SK-N-MC (cell line): ENCODE measurements around the gene C11orf58.

Experiments used
- DNase-seq: peaks from one replicate; pipeline ENCODE4 v3.0.0-alpha.2; 2011; ENCODE audit warnings: low read depth, low spot score
- H3K27ac ChIP-seq: fragments of 200-600 bp; sonication (generic); 2 replicates; pipeline ENCODE4 v1.5.1; 2016; ENCODE audit warnings: mixed run types
- H3K36me3 ChIP-seq: fragments of 200-600 bp; sonication (generic); 2 replicates; pipeline ENCODE4 v1.6.1; 2017; ENCODE audit warnings: antibody characterized with exemption, low read length, mixed read lengths; ENCODE audit not compliant: insufficient read depth
- H3K4me3 ChIP-seq: fragments of 200-600 bp; sonication (generic); 2 replicates; pipeline ENCODE4 v1.5.1; 2016
- H3K9ac ChIP-seq: fragments of 200-600 bp; sonication (generic); 2 replicates; pipeline ENCODE4 v1.8.0; 2017; ENCODE audit warnings: mixed run types, mixed read lengths; ENCODE audit not compliant: insufficient read length
- H3K9me3 ChIP-seq: fragments of 200-600 bp; sonication (generic); 2 replicates; pipeline ENCODE4 v1.6.1; 2017; ENCODE audit warnings: low read depth, mild to moderate bottlenecking, antibody characterized with exemption, low read length, moderate library complexity, mixed read lengths
- EZH2 ChIP-seq: fragments of 200-600 bp; sonication (generic); IDR thresholded peaks from one replicate; pipeline ENCODE4 v1.6.1; 2017; ENCODE audit warnings: antibody characterized with exemption
- FOXP2 ChIP-seq: optimal IDR thresholded peaks from 2 replicates; pipeline ENCODE3; 2011; ENCODE audit warnings: mild to moderate bottlenecking, moderate library complexity; ENCODE audit not compliant: insufficient read depth; ENCODE audit errors: extremely low read length, control extremely low read depth
- POLR2AphosphoS5 ChIP-seq: IDR thresholded peaks from 2 replicates; pipeline ENCODE4 v1.6.1; 2012; ENCODE audit warnings: mild to moderate bottlenecking, low read depth, low read length, borderline replicate concordance

The C11orf58 gene

GRCh38 chr11:16786131-16786530 lies 47.7 kb downstream of the C11orf58 start:
- no peak for TF ChIP-seq POLR2AphosphoS5
- TF ChIP-seq FOXP2 = no peak
- no peak for TF ChIP-seq EZH2
- Histone ChIP-seq H3K9me3 (no peaks in the 10 kb centered on the region), H3K27ac (no peak overlapping the region), H3K36me3 (no peaks in the 10 kb centered on the region), H3K4me3 (no peak overlapping the region), H3K9ac (no peak overlapping the region)
- DNase-seq = no peak

GRCh38 chr11:16787035-16787742 lies 48.7 kb downstream of the C11orf58 start:
- TF ChIP-seq EZH2 (no peak), FOXP2 (no peak), POLR2AphosphoS5 (no peak)
- no peak overlapping the region for H3K27ac ChIP-seq
- no peak for DNase-seq
- no peak overlapping the region for H3K9ac ChIP-seq
- no peak overlapping the region for H3K4me3 ChIP-seq
- no peaks in the 10 kb centered on the region for H3K36me3 ChIP-seq
- no peaks in the 10 kb centered on the region for H3K9me3 ChIP-seq

GRCh38 chr11:16788141-16789062 lies 50.0 kb downstream of the C11orf58 start:
- Histone ChIP-seq H3K9ac (no peak overlapping the region), H3K27ac (no peak overlapping the region), H3K36me3 (no peaks in the 10 kb centered on the region), H3K9me3 (no peaks in the 10 kb centered on the region), H3K4me3 (no peak overlapping the region)
- no peak for DNase-seq
- TF ChIP-seq FOXP2 = no peak
- TF ChIP-seq POLR2AphosphoS5 = no peak
- no peak for TF ChIP-seq EZH2

- H3K27ac ChIP-seq = no peak overlapping the region
- no peak for TF ChIP-seq POLR2AphosphoS5
- TF ChIP-seq FOXP2 = no peak
- no peak for TF ChIP-seq EZH2
- no peaks in the 10 kb centered on the region for H3K9me3 ChIP-seq
Measured at GRCh38 chr11:16789063-16789420, 50.6 kb downstream of the C11orf58 start.

GRCh38 chr11:16789560-16790485 lies 51.4 kb downstream of the C11orf58 start:
- no peak overlapping the region for H3K27ac ChIP-seq
- H3K36me3 ChIP-seq = no peaks in the 10 kb centered on the region
- no peak for TF ChIP-seq EZH2
- no peaks in the 10 kb centered on the region for H3K9me3 ChIP-seq
- DNase-seq = no peak
- H3K9ac ChIP-seq = no peak overlapping the region
- no peak overlapping the region for H3K4me3 ChIP-seq

More at GRCh38 chr11:16789063-16789420, 50.6 kb downstream of the C11orf58 start:
- no peak for DNase-seq
- Histone ChIP-seq H3K9ac (no peak overlapping the region), H3K36me3 (no peaks in the 10 kb centered on the region), H3K4me3 (no peak overlapping the region)

GRCh38 chr11:16790486-16791190 lies 52.2 kb downstream of the C11orf58 start:
- H3K9ac ChIP-seq = no peak overlapping the region
- no peaks in the 10 kb centered on the region for H3K36me3 ChIP-seq
- no peak overlapping the region for H3K27ac ChIP-seq
- no peak for TF ChIP-seq EZH2
- TF ChIP-seq FOXP2 = no peak
- no peak for TF ChIP-seq POLR2AphosphoS5
- no peak overlapping the region for H3K4me3 ChIP-seq
- no peaks in the 10 kb centered on the region for H3K9me3 ChIP-seq
- DNase-seq = no peak

GRCh38 chr11:16791191-16791961 lies 52.9 kb downstream of the C11orf58 start:
- no peak for DNase-seq
- no peak overlapping the region for H3K4me3 ChIP-seq
- H3K9me3 ChIP-seq = no peaks in the 10 kb centered on the region
- H3K27ac ChIP-seq = no peak overlapping the region
- H3K36me3 ChIP-seq = no peaks in the 10 kb centered on the region
- TF ChIP-seq POLR2AphosphoS5 (no peak), EZH2 (no peak), FOXP2 (no peak)
- H3K9ac ChIP-seq = no peak overlapping the region
